ENCODE results near the gene RALY.
A peak's percentile ranks its signal among the peaks of the same experiment; 100 is the strongest.

Gene RALY

GRCh38 chr20:33986560-33987216 is 7.0 kb upstream of the RALY start:
- no peak for DNase-seq (ENCODE audit: low read depth)

DNA sequence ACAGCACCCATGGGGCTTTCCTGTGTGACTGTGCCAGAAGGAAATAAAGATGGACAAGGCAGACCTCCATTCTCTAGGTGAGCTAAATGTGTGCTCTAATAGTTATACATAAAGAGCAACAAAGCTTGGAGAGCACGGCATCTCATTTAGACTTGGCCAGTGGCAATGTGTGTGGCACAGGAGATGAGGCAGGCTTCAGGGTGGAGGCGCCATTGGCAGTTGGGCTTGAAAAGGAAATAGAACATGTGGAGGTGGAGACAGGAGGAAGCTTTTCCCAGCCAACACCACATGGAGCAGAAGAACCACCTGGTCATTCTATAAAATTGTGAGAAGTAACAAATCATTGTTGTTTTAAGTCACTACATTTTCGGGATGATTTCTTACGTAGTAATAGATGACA is 3.6 kb upstream of the RALY start:
- DNase-seq (ENCODE audit: low read depth) = no peak

GRCh38 chr20:33991502-33991901 is 2.2 kb upstream of the RALY start:
- no peak for DNase-seq (ENCODE audit: low read depth)

DNA sequence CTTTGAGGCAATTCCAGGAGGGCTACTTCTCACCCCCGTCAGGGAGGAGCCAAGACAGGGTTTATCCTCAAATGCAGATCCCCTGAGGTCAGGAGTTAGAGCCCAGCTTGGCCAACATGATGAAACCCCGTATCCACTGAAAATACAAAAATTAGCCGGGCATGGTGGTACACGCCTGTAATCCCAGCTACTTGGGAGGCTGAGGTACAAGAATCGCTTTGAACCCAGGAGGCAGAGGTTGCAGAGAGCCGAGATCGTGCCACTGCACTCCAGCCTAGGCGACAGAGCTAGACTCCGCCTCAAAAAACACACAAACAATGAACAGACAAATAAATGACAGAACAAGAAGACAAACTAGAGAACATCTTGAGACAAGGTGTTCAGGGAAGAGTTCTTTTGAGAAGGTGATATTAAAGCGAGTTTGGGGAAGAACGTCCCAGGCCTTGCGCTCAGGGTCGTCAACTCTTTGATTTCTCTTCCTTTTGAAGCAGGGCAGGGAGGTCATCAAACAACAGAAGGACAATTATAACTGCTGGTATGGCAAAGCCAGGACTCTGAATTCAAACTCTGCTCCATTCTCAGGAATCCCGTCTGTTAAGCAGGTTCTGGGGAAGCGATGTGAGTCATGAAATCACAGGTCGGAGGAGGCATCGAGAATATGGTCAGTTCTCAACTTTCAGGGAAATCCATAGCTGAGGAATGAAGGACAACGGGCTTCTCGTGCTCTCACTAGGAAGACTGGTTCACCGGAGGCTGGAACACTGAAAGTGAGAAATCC is 1.4 kb upstream of the RALY start:
- DNase-seq (ENCODE audit: low read depth) = no peak

DNA sequence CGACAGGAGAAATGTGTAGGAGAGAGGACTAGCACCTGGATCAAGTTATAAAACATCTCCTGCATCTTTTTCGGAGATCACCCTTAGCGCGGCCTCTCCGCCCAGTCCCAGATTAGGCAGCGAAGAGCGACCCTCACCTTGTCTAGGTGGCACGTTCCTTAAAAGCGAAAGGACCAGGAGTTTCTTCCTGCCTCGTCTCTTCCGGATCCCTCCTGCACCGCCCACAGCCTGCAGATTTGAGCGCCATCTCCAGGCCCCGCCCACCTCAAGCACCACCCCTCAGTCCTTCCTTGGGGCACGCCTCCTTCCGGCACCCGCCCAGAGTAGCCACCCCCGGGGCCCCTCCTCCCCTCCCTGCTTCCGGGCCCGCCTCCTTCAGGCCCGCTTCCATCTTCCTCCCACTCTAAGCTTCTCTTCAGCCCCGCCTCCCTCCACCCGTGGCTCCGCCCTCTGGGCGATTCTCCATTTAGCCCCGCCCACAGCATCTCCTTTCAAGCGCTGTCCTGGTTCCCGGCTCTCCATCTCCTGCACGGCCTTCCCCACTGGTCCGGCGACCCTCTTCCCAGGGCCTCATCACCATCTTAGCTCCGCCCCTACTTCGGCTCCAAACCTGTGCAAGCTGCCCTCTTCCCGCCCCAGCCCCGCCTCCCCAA is 662 bp upstream of the RALY start:
- peak; percentile 99 for DNase-seq (ENCODE audit: low read depth)

DNA sequence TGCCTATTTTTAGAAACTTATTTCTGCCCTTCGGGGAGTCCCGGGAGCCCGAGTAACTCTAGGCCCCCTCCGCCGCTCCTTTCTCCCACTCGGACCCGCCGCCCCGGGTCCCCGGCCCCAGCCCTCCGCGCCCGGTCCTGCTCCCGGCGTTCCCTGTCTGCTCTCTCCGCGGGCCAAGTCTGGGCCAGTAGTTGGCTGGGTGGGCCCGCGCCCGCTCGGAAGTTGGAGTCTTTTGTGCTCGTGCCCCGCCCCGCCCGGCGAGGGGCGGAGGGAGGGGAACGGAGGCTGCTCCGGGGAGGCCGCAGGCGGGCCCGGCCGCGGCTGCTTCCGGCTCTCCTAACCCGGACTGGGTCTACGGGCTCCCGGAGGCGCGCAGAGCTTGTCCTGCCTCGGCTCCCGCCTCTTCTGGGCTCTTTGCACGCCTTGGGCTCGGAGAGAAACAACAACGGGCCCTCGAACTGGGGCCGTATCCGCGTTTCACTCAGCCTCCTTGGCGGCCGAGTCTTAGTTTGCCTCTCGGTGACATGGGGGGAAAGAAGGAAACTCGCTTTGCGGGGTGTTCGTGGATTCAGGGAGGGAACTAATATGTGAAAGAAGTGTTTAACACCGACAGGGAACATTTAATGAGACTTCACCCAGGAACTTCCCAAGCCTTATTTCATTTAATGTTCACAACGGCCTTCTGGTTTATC is 657 bp downstream of the RALY start:
- peak; percentile 72 for DNase-seq (ENCODE audit: low read depth)

- no peak for DNase-seq (ENCODE audit: low read depth)
Measured at GRCh38 chr20:33995053-33995831, 1.5 kb downstream of the RALY start.

DNA sequence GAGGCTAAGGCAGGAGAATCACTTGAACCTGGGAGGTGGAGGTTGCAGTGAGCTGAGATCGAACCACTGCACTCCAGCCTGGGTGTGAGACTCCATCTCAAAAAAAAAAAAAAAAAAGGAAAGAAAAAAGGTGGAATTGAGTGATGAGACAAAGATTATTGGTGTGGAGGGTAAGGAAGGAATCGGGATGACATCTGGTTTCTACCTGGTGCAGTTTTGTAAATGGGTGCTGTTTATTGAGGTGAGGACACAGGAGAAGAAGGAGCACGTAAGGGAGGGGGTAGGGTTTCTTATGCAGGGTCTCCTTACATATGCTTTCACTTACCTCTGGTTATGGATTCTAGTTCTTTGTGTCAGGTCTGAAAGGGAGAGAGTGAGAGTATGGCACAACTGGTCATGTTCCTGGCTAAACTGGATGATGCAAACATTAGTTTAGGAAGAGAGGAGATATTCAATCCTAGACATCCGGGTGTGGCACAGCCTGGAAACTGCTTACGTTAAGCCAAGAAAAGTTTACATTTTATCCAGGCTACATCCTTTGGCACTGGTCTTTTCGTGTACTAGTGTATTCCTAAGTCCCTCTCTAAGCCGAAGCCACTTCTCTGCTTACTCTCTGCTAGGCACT is 5.4 kb downstream of the RALY start:
- DNase-seq (ENCODE audit: low read depth) = no peak

GRCh38 chr20:34001378-34001777 is 7.7 kb downstream of the RALY start:
- no peak for DNase-seq (ENCODE audit: low read depth)

GRCh38 chr20:34004227-34004626 is 10.5 kb downstream of the RALY start:
- no peak for DNase-seq (ENCODE audit: low read depth)

DNA sequence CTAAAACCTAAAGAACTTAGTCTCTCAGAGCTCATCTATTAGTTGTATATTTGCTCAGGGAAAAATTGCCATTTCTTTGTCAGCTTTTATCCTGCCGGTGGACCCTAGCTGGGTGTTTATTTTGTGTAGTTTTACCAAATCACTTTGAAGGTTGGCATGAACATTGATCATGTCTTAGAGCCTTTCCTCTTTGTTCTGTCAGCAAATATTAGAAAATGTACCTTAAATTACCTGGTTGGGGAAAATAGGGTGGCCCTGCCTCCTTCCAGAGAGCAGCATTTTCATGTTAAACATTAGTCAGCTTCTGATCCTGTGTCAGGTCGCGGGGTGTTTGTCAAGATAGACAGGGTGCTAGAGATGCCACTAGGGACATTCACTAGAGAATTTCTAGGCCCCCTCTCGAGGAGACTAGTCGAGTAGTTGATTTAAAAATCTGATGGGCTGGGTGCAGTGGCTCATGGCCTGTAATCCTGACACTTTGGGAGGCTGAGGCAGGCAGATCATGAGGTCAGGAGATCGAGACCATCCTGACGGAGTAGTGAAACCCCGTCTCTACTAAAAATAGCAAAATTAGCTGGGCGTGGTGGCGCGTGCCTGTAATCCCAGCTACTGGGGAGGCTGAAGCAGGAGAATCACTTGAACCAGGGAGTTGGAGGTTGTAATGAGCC is 11.2 kb downstream of the RALY start:
- DNase-seq (ENCODE audit: low read depth) = no peak

DNA sequence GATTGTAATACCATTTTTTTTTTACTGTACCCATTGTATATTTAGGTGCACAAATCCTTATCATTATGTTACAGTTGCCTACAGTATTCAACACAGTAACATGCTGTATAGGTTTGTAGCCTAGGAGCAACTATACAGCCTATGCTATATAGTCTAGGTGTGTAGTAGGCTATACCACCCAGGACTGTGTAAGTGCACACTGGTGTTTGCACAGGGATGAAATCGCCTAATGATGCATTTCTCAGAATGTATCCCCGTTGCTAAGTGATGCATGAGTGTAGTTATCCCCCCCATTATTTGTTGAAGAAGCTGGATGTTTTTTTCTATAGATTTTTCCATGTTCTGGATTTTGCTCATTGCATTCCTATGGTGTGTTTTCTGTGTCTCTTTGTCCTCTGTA is 12.9 kb downstream of the RALY start:
- DNase-seq (ENCODE audit: low read depth) = no peak

DNA sequence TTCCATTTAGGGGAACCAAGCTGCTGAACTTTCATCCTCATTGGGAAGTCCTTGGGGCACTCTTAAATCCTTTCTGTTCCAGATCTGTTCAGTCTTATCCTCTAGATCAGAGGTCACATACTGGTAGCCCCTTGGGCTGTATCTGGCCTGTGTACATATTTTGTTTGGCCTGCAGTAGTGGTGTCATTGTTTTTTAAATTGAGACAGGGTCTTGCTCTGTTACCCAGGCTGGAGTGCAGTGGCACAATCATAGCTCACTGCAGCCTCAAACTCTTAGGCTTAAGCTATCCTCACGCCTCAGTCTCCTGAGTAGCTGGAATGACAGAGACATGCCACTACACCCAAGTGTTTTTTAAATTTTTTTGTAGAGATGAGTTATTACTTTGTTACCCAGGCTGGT is 14.8 kb downstream of the RALY start:
- DNase-seq (ENCODE audit: low read depth) = no peak

- no peak for DNase-seq (ENCODE audit: low read depth)
Measured at GRCh38 chr20:34010405-34010931, 16.8 kb downstream of the RALY start.

- no peak for DNase-seq (ENCODE audit: low read depth)
Measured at GRCh38 chr20:34011275-34011674, 17.6 kb downstream of the RALY start.

DNA sequence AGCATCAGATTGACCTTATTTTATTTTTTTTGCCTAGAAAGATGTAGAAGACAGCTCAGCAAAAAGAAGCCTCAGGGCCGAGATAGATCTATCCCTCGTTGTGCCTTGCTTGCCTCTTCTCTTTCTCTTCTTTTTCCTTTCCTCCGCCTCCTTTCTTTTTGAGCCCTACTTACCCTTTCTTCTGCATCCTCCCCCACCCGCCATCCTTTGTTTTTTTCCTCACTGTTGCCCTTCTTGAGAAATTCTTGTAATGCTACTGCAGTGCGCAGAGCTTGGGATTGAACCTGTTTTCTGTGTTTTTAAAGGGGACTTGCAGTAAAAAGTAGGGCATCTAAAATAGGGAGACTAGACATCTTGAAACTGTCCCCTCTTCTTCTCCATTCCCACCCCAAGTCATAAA is 18.6 kb downstream of the RALY start:
- no peak for DNase-seq (ENCODE audit: low read depth)

- no peak for DNase-seq (ENCODE audit: low read depth)
Measured at GRCh38 chr20:34012735-34013134, 19.0 kb downstream of the RALY start.

GRCh38 chr20:34013554-34013953 is 19.8 kb downstream of the RALY start:
- no peak for DNase-seq (ENCODE audit: low read depth)

DNA sequence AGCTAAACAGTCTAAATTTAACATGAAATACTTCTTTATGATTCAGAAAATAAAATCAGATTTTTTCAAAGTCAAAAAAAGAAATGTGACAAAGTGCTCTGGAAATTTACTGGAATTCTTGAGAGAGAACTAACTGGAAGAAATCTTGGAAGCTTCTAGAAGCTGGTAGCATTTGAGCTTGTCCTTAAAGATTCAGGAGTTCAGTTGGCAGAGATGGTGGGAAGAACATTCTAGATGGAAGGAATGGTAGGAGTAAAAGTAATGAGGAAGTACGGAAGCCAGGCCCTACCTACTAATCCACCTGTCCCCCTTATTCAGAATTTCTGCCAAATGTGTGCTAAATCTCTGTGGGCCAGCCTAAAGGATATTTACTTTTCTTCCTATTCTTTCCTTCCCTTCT is 21.2 kb downstream of the RALY start:
- no peak for DNase-seq (ENCODE audit: low read depth)
